DMS53 (cell line): ENCODE measurements around the gene SKAP1.

Experiments
- DNase-seq: peaks from one replicate; lab custom pipeline; 2025; lab: John Stamatoyannopoulos, UW

The SKAP1 gene

DNA sequence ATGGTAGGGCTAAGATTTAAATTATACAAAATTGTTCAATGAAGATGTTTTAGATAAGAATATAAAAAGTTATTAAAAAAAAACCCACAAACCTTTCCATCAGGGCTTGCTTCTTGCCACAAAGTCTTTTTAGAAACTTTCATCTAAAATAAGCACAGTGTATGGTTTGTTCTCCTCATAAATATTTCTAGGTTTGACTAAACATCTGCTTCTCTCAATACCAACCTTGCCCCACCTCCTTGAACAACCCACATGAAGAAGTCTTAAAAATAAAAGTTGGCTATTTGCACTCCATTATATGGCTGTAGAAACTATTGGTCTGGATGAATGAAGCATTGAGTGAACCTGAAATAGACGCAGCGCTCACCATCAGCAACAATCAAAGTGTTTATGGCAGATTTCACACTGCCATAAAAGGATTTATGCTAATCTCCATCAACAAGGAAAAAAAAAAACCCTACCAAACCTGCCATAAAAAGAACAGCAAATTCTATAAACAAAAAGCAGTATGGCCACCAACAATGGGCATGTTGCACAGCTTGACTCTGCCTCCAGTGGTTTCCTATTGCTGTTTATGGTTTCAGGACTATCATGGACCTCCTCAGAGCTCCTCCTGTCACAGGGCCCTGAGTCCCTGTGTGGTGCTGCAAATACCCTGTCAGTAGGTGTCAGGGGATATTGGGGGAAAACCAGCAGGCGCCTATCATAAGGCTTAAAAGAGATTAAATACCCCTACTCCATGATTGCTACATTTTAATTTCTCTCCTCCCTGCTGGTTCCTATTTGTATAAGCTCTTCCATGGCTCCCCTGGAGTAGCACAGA lies 284.8 kb downstream of the SKAP1 start:
- DNase-seq = no peak

GRCh38 chr17:48144231-48144630 lies 285.8 kb downstream of the SKAP1 start:
- no peak for DNase-seq

GRCh38 chr17:48143629-48144028 lies 286.4 kb downstream of the SKAP1 start:
- DNase-seq = no peak

DNA sequence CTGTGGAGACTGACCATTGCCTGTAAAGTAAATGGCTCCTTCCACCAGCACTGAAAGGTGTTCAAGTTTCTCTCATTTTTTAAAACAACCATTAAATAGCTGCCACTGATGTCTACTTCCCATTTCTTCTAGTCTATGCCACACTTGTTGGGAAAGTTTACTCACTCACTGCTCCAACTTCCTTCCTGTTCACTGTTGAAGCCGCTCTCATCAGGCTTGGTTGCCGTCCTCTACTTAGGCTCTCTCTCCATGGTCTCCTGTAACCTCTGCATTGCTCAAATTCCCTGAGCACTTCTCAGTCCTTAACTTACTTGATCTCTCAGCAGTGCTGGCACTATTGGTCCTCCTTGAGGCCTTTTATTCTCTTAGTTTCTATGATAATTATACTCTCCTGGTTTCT lies 290.1 kb downstream of the SKAP1 start:
- DNase-seq = no peak

DNA sequence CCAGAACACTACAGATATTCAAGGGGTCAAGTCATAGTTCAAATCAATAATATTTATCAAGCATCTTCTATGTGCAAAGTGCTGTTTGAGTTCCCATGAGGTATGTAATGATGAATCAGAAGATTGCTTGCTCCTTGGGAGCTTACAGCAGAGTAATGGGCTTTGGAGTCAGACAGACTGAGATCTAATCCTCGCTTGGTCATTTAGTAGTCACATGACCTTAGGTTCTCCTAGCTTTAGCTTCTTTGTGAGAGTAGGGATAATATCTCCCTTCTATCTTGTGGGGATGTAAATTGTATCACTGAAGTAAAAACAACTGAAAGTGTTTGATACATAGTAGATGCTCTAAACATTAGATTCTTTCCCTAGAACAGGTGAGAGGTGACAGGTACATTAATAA lies 292.4 kb downstream of the SKAP1 start:
- DNase-seq = no peak

DNA sequence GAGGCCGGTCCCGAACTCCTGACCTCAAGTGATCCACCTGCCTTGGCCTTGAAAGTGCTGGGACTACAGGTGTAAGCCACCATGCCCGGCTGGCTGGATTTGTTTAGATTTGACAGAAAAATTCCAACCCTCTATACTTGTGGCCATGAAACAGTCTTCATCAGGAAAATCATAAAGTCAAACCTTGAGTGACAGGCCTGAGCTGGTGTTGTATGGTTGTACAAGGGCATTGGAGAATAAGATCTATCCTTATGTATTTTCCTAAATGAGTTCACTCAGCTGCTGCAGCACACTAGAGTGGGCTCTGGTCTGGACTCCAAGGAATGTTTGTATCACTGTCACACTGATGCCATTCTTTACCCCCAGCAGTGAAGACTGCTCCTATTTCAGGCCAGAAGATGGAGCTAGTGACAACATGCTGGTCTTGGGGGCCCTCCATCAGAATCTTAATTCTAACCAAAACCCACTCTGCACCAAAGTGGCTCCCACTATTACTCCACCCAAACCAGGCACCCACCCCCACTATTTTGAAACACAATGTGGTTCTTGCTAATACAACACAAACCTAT lies 295.0 kb downstream of the SKAP1 start:
- no peak for DNase-seq

DNA sequence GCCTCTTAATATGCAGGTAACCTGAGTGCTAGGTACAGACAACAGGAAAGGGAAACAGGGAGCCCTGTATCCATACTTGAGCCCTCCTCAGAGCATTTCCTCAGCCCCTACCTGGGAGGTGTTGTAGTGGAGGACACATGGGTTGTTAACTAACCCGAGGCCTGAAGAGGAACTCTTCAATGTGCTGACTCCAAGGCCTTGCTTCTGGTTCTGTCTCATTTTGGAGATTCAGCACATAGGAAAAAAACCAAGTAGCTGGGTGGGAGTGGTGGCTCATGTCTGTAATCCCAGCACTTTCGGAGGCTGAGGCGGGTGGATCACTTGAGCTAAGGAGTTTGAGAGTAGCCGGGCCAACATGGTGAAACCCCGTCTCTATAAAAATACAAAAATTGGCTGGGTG lies 297.6 kb downstream of the SKAP1 start:
- no peak for DNase-seq

- peak; percentile 90 for DNase-seq
Observed at GRCh38 chr17:48131216-48131824, 298.7 kb downstream of the SKAP1 start.

DNA sequence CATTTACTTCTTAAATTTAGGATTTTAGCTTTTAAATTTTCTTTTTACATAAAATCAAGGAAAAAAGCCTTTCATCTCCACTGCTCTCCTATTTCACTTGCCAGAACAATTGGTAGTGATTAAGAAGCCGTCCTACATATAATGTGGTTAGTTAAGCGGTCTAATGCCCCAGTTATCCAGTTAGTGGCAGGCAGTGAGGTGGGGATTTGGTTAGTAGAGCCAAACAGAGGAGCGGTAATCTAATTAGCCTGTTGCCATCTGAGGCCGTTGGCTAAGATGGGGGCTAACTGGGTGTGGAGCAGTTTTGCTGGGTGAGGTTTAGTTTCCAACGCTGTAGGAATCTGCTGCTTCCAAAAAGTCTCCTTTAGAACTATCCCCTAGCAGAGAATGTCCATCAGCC lies 300.0 kb downstream of the SKAP1 start:
- DNase-seq = no peak

DNA sequence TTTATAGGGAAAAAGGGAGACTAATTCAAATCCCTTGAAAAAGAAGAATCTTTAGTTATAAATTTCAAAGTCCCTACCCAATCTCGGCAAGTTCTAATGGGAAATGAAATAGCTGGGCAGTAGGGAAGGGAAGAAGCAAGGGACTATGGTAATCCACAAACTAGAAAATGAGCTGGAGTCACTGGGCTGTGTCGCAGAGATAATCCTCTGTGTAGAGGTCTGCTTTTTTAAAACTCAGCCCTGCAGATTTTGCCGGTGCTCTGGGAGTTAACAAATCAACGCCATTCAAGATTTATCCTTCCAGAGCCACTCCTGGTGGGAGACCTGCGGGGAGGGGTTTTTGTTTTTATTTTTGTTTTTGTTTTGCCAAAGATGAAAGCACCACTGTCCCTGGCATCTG lies 301.6 kb downstream of the SKAP1 start:
- no peak for DNase-seq

DNA sequence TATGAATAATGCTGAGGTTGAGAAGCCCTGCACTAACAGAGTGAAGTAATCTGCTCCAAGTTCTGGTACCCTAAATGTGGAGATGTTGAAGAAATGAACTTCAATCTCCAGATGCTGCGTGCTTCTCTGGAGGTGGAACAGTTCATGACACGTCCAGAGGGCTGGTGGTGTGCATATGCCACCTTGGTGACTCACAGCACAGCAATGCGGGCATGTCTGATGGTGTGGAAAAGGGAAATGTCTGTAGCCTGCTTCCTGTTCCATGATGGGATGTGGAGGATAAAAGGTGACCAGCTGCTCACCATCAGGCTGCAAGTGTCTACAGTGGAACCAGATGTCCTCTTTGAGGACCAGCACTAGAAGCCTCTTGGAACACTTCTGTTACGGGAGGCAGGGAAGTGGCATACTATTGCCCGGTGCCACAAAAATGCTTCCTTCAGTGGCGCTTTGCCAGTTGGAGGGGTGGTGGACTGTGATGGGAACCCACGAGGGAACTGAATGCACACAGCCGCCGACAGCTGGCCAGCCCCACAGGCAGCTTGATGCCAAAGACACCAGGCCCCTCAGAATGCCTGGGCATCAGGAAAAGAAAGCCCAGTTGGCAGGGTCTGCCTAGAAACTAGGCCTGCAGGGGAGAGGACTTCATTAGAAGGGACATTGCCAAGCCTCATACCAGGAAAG lies 302.5 kb downstream of the SKAP1 start:
- peak; percentile 83 for DNase-seq

GRCh38 chr17:48126532-48126850 lies 303.5 kb downstream of the SKAP1 start:
- no peak for DNase-seq

DNA sequence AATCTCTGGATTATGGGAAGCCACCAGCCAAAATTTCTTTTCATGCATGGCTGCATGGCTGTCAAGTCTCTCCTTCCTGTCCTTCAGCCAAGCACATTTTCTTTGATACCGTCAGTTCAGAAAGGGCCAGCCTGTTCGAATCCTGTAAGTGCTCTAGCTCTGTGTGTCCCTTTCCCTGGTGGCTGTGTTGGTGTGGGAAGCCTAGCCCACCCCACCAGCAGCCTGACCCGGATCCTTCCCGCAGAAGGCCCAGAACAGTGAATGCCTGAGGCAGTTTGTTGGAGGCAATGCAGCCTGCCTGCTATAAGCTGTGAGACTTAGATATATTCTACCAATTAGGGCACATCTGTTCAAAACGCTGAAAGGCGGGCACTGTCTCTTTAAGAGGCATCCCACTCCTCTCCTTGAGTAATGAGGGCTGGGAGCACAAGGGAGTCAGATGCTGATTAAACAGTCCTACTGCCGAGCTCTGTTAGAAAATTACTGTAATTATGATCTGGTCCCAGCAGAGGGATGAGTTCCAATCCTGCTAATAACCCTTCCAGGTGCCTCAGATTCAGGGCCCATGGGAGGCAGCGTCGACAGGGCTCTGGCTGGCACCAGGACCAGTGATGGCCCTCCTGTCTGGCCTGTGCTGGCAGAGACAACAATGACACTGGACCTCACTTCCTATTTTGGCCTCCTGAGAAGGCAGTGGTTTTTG lies 304.0 kb downstream of the SKAP1 start:
- DNase-seq = no peak

GRCh38 chr17:48123776-48124388 lies 306.1 kb downstream of the SKAP1 start:
- no peak for DNase-seq

GRCh38 chr17:48123111-48123510 lies 306.9 kb downstream of the SKAP1 start:
- no peak for DNase-seq

DNA sequence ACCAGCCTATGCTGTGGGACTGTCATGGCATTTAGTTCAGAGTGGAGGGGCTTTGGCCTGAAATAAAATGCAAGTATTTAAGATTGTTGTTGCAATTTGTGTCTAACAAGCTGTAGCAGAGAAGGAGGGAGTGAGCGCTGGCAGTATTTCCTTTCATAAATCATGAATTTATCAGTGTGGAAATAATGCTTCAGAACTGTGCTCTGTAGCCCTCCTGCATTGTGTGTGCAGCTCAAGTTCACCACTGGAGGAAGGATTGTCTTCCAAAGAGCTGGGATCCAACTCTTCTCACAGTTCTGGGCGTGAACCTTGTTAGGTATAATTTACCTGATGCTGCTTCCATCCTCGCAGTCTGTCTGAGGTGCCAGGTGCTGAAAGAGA lies 307.4 kb downstream of the SKAP1 start:
- DNase-seq = no peak

GRCh38 chr17:48121923-48122664 lies 307.9 kb downstream of the SKAP1 start:
- no peak for DNase-seq

DNA sequence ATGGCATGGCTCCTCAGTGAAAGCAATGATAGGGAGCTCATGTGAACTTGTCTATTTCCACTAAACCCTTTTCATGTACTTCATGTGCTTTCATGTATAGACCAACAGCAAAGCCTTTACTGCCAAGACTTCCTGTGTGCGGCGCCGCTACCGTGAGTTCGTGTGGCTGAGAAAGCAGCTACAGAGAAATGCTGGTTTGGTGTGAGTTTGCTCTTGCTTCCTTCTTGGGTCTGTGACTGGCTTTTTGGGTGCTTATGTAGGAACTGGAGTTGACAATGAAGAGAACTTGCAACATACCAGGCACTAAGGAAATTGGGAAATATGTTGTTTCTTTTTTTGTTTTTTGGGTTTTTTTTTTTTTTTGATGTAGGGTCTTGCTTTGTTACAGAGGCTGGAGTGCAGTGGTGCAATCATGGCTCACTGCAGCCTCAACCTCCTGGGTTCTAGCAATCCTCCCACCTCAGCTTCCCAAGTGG lies 316.8 kb downstream of the SKAP1 start:
- no peak for DNase-seq

DNA sequence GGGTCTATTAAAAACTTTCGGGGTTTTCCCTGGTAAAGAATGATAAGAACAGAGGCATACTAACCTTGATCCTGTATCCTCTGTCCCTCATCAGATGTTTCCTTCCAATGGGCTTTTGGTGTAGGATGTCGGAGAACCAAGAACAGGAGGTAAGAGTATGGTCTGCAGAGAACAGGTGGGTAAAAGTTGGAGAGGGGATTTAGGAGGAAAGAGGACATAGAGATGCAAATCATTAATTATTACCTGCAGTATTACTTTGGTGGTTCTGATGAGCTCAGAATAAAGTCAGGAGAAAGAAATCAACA lies 318.1 kb downstream of the SKAP1 start:
- no peak for DNase-seq

DNA sequence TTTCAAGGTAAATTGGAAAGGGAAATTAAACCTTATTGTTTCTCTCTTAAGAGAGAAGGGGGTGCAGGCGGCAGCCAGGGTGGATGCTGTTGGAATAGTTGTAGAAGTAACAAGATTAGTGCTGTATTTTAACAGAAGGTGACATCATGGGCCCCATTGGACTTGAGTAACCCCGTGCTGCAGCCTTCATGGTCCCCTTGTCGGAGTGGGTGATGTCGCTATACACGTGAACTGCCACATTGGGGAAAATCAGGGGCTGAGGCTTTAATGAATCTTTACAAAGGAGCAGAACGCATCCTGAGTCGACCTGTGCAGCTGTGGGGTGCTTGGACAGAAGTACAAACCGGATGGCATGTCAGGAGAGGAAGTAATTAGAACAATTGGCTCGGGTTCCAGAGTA lies 319.3 kb downstream of the SKAP1 start:
- DNase-seq = no peak
